Mononuclear cell (primary cell): ENCODE results near the gene TBC1D2B. TPM values are rescaled to one million over a fixed set of nuclear protein-coding genes. Genes with fewer than 3 reads are reported as not detected.

Experiments used
- H3K27me3 ChIP-seq: 2 replicates; pipeline ENCODE4 v1.6.0; 2011; ENCODE audit warnings: low read length, control low read depth; ENCODE audit not compliant: insufficient read depth
- H3K4me1 ChIP-seq: 2 replicates; pipeline ENCODE4 v1.5.1; 2011; ENCODE audit warnings: mild to moderate bottlenecking, low read length, control low read depth; ENCODE audit not compliant: insufficient read depth
- H3K4me3 ChIP-seq: 2 replicates; pipeline ENCODE4 v1.5.1; 2011; ENCODE audit warnings: mild to moderate bottlenecking, low read length, moderate library complexity
- H3K9me3 ChIP-seq: 2 replicates; pipeline ENCODE4 v1.5.1; 2011; ENCODE audit warnings: low read depth, mild to moderate bottlenecking, control low read depth, low read length
- total RNA-seq: library from RNA; depleted of rRNA; stranded (reverse); fragments of >200 nt; gene quantifications from one replicate; pipeline ENCODE4 v1.2.3, GENCODE V29; 2012

The TBC1D2B gene
- total RNA-seq, 1 donor, result 38.1 TPM

DNA sequence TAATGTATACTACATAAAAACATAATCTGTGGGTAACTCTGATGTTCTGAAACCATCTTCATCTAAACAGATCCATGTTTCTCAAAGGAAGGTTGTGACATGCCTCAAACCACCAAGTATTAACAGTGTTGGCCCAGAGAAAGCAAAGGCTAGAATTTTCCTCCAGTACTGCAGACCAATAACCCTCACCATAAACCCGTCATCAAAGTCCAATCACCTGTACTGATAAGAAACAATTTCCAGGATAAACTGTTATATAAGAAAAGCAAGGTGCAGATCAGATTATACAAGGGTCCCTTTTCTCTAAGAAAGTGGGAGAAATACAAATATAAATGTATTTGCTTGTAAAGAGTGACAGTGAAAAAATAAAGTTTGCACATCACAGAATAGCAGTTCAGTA is 32.3 kb downstream of the TBC1D2B start:
- Histone ChIP-seq H3K9me3 (no peaks in the 10 kb centered on the region), H3K4me1 (peaks cover 83% of the 10 kb centered on the region), H3K4me3 (no peak overlapping the region), H3K27me3 (no peaks in the 10 kb centered on the region)

DNA sequence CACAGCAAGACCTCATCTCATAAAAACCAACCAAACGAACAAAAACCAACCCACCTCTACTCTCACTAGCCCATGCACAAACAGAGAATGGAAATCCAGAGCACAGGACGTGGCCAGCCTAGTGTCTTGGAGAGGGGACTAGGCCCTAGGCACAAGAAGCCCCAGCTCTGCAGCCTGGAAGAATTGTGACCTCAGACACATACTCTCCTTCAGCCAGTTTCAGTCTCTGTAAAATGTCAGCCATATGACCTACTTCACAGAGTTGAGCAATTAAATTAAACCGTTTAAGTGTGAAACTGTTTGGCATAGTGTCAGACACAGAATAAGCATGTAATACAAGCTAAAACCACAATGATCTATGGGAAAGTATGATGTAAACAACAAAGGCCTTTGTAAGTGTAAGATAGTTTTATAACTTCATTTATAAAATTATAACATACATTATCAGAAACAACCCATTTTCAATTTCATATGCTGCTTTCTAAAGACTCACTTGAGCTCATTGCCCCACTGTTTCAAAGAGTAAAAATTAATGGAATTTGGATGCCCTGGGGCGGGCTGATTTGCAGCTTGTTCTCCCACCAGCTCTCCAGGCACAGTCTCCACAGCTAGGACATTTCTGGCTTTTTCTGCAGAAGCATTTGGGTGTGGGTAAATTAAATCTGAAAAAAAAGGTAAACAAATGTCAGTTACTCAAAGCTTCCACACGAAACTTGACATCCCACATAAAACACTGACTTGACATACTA is 32.9 kb downstream of the TBC1D2B start:
- Histone ChIP-seq H3K4me1 (peaks cover 83% of the 10 kb centered on the region), H3K4me3 (no peak overlapping the region), H3K27me3 (no peaks in the 10 kb centered on the region), H3K9me3 (no peaks in the 10 kb centered on the region)

DNA sequence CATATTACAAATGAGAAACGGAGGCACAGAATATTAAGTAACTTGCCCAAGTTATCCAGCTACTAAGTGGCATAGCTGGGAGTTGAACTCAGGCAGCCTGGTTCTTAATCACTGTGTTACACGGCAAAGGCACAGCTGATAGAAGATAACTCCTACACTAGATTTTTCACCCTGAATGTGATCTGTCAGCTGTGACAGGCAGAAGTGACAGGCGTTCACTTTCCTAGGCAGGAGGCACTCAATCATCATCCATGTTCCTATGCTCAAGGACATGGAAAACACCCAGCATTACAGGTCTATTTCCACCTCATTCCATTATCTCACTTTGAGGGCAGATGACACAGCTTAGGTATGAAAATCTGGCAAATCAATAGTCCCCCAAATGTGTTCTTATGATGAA is 35.6 kb downstream of the TBC1D2B start:
- H3K4me3 ChIP-seq, result no peak overlapping the region
- no peaks in the 10 kb centered on the region for H3K27me3 ChIP-seq
- no peaks in the 10 kb centered on the region for H3K9me3 ChIP-seq
- H3K4me1 ChIP-seq, result peaks cover 83% of the 10 kb centered on the region

DNA sequence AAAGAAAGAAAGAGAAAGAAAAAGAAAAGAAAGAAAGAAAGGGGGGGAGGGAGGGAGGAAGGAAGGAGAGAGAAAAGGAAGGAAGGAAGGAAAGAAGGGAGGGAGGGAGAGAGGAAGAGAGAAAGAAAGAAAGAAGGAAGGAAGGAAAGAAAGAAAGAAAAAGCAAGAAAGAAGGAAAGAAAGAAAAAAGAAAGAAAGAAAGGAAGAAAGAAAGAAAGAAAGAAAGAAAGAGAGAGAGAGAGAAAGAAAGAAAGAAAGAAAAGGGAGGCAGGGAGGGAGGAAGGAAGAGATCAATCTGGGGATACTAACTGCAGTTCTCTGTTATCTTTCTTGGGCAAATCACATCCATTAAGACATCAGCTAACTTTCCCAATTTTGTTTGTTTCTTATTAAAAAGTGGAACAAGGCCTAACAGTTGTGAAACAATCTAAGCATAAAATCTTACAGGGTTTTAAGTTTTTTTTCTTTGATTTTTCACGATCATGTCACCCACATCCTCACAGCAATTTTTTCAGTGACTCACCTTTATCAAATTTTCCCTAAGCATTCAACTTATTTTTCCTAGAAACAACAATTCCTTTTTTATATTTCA is 36.8 kb downstream of the TBC1D2B start:
- Histone ChIP-seq H3K4me3 (no peak overlapping the region), H3K4me1 (peaks cover 83% of the 10 kb centered on the region)

DNA sequence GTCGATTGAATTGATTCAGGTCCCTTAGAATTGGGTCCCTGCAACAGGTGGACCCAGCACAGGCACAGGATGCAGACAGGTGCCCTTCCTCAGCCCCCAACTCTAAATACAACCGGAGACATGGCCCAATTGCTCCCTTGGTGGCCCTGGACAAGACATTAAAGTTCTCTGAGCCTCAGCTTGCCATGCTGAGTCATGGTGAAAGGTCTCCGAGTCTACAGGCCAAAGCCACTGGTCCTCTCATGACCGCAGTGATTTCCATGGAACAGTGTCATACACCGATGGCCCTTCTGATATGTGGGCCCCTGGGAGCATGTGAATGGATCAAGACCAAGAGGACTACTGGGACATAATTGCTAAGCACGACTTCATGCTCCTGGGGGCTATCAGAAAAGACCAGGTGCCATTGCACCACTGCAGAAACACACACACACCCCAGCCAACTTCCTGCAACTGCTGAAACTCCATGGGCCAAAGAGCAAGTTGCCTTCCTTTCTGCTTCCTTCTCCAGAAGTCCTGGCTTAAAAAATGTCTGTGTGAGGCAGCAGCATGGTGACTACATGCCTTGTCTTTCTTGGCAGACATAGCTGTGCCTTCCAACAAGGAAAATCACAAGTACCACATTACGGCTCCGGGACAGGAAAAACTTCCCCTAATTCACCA is 38.8 kb downstream of the TBC1D2B start:
- H3K4me3 ChIP-seq, result no peak overlapping the region
- H3K27me3 ChIP-seq, result no peaks in the 10 kb centered on the region
- peaks cover 87% of the 10 kb centered on the region for H3K4me1 ChIP-seq
- no peaks in the 10 kb centered on the region for H3K9me3 ChIP-seq

More for the DNA sequence above, 36.8 kb downstream of the TBC1D2B start:
- H3K27me3 ChIP-seq, result no peaks in the 10 kb centered on the region
- H3K9me3 ChIP-seq, result no peaks in the 10 kb centered on the region

DNA sequence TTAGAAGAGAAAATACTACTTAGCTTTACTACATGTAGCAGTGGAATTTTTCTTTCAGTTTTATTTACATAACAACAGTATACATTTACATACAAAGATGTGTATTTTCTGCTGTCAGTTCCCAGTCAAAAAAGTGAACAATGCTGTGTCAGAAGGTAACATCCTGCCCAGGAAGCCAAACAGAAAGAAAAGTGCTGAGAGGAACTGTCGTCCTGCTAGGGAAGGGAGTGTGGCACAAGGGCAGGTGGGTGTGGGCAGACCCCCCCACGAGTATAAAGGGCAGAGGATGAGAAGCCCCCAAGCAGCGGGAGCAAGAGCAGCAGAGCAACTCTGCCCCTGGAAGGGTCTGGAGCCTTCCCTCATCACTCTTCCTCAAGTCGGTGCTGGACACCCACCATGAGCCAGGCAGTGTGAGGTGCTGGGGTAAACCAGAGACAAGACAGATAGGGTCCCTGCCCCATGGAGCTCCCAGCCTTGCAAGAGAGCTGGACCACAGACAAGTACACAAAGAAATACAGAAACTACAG is 39.7 kb downstream of the TBC1D2B start:
- Histone ChIP-seq H3K27me3 (no peaks in the 10 kb centered on the region), H3K9me3 (no peaks in the 10 kb centered on the region), H3K4me1 (peaks cover 88% of the 10 kb centered on the region), H3K4me3 (no peak overlapping the region)

DNA sequence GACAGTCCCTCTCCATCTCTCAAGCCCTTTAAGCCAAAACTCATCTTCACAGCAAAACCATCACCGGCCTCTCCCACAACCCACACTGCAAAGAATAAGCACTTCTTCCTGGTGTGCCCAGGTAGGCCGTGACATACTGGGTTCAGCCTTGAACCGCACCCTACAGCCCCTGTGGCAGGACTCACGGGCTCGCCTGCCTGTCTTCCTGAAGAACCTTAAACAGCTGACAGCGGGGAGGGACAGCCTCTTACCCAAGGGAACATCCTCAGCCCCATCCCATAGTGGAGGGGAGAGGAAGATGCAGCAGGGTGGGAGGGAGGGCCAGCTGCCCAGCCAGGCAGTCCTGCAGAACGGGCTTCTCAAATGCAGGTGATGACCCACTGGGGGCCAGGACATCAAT is 40.2 kb downstream of the TBC1D2B start:
- Histone ChIP-seq H3K27me3 (no peaks in the 10 kb centered on the region), H3K4me3 (no peak overlapping the region), H3K4me1 (peaks cover 83% of the 10 kb centered on the region), H3K9me3 (no peaks in the 10 kb centered on the region)

DNA sequence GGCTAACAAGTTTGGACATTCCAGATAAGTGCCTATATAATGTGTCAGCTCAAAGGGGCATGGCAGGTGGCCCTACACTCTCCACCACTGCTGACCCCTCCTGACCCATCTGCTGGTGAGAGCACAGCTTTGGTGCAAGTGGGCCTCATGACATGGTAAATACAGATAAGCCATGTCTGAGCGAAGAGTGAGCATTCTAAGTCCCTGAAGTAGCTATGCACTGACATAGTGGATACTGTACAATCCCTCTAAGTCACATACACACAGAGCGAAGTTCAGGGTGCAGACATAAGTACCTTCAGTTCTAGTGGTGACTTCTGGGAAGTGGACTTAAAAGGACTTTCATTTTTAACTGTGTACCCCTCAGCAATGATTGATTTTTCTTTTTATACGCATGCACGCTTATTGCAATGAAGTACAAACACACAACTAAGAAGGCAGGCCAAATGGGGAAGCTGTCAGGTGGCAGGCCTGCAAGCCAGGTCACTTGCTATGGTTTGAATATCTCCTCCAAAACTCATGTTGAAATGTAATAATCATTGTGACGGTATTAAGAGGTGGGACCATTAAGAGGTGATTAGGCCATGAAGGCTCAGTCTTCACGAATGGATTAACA is 41.5 kb downstream of the TBC1D2B start:
- Histone ChIP-seq H3K4me3 (no peak overlapping the region), H3K9me3 (no peaks in the 10 kb centered on the region), H3K4me1 (peaks cover 87% of the 10 kb centered on the region), H3K27me3 (no peaks in the 10 kb centered on the region)

DNA sequence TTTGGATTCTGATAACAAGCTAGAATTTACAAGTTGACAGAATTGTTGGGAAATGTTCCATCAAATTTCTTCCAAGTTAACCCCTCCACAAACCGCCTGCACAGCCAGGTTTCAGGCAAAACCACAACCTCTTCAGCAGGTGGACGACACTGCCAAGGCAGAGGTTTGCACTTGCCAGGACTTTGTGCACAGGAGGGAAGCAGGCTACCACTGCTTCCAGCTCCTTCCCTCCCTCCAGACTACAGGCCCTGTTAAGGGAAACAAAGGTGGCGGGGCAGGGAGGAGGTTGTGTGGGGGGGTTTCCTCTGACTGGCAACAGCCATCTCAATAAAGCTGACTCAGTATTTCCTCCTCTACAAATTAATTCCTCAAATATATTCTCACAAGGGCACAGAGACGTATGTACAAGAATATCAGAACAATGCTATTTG is 42.2 kb downstream of the TBC1D2B start:
- Histone ChIP-seq H3K27me3 (no peaks in the 10 kb centered on the region), H3K9me3 (no peaks in the 10 kb centered on the region), H3K4me1 (peaks cover 82% of the 10 kb centered on the region), H3K4me3 (no peak overlapping the region)

DNA sequence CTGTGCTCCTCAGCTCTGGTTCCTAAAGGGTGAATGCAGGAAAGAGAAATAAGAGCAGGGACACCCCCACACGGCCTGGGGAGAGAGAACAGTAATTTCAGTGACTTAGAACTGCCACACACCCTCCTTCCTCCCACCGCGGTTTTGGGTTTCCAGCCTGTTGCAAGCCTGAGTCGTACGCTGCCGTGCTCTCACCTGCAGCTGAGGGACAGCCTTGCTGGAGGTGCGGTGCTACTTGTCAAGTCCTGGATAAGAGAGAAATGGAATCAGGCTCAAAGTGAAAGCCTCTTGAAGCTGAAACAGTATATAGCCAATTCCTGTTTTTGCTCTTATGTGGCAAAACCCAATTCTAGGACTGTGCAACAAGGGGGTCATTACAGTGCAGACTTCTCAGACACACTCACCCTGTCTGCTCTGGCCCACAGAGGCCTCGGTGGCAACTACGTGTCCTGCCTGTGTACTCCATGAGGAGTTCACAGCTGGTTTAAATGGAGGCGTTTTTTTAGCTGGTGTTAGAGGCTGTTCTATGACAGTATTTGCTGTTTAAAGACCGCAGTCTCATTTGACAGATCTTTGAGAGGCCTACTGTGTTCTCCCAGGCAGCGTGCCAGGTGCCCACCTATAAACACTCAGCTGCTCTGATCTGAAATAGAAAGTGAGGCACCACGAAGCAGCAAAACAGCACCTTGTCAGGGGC is 42.9 kb downstream of the TBC1D2B start:
- H3K4me1 ChIP-seq, result peaks cover 75% of the 10 kb centered on the region
- H3K9me3 ChIP-seq, result no peaks in the 10 kb centered on the region
- no peaks in the 10 kb centered on the region for H3K27me3 ChIP-seq
- H3K4me3 ChIP-seq, result no peak overlapping the region

DNA sequence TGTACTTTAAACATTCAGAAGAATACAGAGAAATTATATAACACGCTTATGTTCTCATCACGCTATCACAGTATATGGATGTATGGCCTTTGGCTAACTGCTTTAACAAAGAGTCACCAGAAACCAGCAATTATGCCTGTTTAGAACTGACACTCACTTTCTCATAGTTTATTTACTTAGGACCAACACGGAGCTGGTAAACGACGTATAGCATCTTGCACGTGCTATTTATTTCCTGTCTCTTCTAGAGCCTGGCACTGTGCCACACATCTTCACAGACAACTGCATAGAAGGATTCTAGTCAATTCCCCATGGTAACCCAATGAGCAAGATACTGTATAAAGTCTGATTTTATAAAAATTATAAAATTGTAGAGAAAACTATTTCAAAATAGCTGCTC is 43.6 kb downstream of the TBC1D2B start:
- H3K4me3 ChIP-seq, result no peak overlapping the region
- H3K9me3 ChIP-seq, result no peaks in the 10 kb centered on the region
- H3K4me1 ChIP-seq, result peaks cover 67% of the 10 kb centered on the region

DNA sequence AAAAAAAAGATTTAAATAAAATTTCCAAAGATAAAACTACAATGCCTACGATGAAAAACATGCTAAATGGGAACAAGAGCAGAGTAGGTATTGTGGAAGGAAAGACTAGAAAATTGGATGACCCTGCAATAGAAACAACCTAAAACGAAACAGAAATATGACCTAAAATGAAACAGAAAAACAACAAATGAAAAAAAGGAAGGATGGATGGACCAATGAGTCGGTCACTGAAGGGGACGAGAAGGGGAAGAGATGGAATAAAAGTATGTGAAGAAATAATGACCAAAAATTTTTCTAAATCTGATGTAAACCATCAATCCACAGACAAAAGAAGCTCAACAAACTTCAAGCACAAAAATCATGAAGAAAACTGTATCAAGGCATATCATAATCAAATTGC is 44.8 kb downstream of the TBC1D2B start:
- H3K4me3 ChIP-seq, result no peak overlapping the region
- H3K4me1 ChIP-seq, result peaks cover 55% of the 10 kb centered on the region
- no peaks in the 10 kb centered on the region for H3K27me3 ChIP-seq
- H3K9me3 ChIP-seq, result no peaks in the 10 kb centered on the region

More for the DNA sequence above, 43.6 kb downstream of the TBC1D2B start:
- H3K27me3 ChIP-seq, result no peaks in the 10 kb centered on the region

DNA sequence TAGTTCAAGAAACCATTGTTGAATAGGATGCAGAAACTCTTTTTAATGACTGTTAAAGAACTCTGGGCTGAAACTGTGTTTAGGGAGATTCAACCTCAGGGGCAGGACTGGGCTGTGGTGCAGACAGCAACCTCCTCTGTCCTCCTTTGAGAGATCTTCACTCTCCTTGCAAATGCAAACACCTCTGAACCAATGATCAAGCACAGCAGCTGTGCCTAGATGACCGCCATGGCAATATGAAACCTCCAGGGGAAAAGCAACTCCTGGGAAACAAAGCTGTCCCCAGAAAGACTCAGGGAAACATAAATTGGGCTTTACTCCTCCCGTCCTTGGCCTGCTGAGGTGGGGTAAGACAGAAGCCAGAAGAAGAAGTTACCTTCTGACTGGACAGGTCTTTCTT is 52.6 kb downstream of the TBC1D2B start:
- H3K4me1 ChIP-seq, result peaks cover 23% of the 10 kb centered on the region
- no peaks in the 10 kb centered on the region for H3K9me3 ChIP-seq
- no peak overlapping the region for H3K4me3 ChIP-seq
- no peaks in the 10 kb centered on the region for H3K27me3 ChIP-seq

DNA sequence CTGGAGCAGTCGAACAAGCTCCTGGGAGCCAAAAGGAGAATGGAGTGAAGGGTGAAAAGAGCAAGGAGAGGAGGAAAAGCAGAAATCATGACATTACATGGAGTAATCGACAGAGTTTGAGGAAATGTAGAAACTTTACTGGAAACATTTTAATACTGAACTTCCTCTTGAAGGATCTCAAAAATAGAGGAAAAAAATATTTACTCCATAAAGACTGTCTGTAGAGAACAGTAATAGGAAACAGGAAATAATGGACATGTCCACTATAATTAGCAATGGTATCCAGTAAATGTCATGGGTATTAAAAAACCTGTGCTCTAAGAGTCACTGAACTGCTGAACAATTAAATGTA is 53.0 kb downstream of the TBC1D2B start:
- no peaks in the 10 kb centered on the region for H3K9me3 ChIP-seq
- H3K4me3 ChIP-seq, result no peak overlapping the region
- no peaks in the 10 kb centered on the region for H3K27me3 ChIP-seq
- peaks cover 25% of the 10 kb centered on the region for H3K4me1 ChIP-seq
